ENCODE results near the gene DLG2.

DLG2 gene

DNA sequence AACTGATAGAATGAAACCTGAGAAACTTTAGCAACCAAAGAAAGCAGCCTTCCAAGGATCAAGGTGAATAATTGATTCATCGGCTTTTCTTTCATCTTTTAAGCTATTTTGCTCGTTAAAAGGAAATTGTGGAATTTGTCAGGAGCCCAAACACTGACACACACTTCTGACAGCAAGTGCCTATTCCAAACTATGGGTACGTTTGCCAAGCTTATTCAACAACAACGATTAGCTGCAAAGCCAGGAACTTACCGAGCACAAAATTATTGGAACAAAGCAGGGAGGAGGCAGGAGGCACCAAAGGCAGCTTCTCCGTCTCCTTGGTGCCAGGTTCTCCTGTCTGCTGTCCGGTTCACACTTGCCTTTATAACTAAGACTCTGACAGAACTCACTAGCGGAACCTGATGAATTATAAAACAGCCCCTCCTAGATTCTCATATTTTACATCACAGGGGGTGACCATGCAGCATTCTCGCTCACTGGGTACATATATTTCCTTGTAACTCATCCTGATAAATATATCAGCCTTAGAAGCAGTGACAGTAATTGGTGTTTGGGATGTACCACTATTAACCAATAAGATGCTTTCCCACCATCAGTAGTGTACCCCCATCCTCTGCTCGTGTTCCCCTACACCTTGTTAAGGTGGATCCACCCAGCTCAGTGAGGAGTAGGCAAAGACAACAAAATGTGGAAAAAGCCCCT, 1945.1 kb downstream of the DLG2 start:
- DNase-seq = no peak

DNA sequence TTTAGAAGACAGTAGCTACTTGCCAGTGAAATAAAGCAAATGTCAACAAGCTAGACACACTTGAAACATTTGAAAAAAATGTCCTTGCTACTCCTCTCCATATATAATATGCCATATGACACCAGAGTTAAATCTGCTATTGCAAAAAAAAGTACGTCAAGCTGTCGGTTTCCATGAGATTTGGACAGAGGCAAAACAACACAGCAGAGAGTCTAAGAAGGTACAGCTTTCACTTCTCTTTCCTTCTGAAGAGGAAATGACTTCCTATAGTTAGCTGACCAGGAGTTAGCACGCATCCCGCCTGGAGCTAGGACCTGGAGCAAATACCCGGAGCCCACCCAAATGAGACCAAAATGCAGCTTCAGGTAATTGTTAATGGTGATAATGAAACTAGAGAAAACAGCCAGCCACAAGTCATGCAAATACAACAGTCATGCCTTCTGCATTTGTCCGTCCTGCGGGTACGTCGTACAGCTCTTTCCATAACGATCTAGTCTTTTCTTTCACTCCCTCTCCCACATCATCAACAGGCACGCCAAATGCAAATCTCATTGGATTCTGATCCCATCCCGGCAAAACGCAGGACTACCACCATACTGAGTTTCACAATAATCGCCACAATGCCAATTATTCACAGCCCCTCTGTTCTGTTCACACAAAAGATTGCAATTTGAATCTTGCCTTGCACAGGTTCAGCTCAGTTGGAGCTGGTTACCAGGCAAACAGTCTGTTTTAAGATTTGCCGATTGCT, 1945.9 kb downstream of the DLG2 start:
- no peak for DNase-seq

DNA sequence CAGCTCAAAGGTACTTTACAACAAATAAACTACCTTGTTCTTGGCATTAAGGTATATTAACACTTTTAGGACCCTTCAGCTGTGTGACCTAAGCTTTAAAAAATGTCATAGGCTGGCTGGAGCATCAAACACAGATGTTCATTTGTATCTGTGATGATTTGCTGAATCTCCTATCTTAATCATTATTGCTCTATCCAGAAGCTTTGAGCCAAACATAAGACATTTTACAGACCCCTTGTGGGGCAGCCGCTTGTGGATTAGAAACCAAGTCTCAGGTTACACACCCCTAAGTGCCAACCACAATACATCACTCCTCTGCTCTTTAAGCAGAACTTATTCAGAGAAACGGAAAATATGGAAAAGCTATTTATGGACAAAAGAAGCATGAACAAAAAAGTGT, 1946.8 kb downstream of the DLG2 start:
- no peak for DNase-seq

DNA sequence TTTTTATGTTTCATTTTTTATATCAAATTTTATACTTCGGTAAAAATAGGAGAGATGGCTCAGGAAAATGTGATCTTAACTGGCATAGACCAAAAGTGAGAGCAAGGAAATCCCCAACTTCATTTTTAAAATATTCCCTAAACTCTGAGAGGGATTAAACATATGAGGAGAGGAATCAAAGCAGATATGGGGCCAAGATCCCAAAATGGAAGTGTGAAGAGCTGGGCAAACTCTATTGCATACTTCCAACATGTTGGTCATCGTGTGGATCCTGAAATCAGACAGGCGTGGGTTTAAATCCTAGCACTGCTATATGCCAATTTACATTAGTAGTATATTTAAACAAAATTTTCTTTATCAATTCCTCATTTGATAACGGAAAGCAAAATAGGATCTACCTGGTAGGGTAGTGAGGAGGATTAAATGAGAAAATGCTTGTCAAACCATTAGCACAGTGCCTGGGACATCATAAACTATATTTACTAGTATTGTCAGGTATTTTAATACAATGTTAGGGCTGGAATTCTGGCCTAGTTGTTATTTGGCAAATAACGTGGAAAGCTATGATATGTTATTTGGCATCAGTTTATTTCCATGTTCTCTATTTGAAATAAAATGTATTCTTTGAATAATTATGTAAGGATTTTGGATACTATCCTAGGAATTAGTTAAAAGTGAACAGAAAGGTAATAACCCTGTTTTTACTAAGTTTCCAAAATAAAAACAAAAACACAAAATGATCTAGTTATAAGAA, 1948.1 kb downstream of the DLG2 start:
- DNase-seq = no peak

DNA sequence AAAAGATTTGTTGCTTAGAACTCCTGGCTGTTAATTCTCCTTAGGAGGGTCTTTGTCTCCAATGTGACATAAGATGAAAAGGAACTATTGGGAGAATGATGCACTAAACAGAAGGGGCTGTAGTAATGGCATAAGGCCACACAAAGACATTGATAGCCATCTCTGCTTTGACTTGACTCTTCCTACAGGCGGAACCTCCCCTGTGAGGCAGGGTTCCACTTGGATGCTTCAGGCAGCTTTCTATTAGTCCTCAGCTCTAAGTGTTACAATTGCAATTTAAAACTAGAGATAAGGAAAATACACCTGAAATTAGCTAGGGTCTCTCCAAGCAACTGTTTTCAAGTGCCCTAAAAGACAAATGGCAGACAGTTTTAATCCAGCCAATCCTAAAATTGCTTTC, 1949.4 kb downstream of the DLG2 start:
- DNase-seq = no peak

DNA sequence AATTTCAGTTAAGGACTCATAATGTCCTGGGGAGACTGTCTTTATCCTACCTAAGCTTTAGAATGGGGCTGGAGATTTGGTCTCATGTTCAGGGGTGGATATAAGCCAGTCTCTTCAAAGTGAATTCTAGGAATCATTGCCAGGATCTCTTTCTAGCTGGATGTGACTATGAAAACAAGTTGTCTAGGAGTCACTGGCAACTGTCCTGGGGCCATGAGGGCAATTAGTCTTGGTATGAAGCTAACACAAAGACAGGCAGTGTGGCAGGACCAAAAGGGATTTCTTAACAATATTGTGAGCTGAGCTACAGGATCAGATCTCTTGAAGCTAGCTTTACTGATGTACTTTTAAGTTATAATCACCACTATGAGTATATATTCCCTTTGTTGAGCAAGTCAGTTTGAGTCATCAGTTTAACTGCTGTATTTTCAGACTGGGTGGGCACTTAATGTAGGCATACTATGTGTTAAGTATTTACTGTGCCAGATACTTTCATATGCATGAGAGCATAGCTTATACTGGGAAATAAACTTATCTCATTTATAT, 1951.0 kb downstream of the DLG2 start:
- no peak for DNase-seq

DNA sequence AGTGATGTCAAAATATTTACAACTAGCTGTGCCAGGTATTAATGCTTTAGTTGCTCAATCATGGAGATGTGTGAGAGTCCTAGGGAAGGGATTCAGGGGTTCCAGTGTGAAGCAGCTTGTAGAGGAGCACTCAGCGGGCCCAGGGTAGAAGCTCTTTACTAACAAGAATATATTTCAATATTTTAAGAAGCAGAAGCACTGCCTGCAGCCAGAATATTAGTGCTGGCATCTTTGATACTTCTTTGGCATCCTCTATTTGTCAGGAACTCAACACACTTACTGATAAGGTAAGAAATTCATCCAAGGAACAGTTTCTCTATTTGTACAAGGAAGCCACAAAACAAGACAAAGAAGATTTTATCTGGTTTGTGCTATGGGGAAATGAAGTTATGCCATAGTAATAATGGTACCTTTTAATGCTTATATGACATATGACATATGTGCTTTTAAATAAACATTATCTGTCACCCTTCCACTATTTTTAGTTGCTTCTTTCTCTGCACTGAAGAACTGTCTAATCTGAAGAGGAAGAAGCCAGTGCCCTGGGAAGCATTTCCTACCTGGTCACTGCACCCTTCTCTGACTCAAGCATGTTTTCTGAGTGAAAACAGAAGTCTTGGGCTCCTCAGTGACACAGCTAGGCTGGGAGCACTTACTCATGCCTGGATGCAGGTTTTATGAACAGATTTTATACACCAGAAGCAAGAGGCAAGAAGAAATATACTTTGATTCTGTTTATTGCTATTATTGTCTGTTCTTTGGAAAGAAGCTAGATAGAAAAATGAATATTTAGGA, 1952.8 kb downstream of the DLG2 start:
- no peak for DNase-seq

DNA sequence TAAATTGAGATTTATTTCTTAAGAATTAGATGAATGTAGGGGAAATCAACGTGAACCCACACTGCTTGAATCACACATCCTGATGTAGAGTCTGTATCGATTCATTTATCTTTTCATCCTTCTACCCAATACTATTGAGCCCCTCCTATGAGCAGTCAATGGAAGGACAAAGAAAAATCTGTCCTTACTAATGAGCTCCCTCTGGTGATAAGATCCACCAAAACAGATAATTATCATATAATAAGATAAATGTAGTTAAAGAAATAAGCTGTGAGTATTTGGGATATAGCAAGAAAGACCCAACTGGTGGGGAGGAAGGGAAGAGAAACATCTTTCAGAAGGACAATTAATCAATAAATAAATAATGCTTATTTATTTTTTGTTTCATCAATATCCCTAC, 1955.9 kb downstream of the DLG2 start:
- DNase-seq = no peak

DNA sequence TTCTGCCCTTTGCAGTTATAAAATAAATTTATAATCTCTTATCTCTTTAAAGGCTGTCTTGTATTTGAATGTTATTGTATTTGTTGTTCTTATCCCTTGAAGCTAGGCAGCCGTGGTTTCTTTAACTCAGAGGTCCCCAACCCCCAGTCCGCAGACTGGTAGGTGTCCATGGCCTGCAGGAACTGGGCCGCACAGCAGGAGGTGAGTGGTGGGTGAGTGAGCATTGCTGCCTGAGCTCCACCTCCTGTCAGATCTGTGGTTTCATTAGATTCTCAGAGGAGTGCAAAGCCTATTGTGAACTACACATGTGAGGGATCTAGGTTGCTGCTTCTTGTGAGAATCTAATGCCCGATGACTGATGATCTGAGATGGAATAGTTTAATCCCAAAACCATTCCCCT, 1961.0 kb downstream of the DLG2 start:
- DNase-seq = no peak

DNA sequence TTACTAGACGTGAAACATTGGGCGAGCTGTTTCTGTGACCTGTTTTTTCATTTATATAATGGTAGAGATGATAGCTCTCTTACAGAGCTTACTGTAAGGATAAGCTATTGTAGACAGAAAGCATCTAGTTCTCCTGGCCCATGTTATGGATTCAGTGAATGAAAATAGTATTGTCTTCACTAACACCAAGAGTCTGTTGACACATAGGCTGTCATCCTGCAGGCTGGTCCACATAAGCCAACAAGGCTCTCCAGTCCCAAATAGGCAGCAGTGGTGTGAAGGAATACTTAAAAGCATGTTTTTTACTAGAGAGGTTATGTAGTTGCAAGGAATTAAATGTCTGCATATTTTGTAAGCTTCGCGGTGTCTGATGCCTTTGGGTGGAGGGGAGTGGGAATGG, 1963.2 kb downstream of the DLG2 start:
- no peak for DNase-seq

DNA sequence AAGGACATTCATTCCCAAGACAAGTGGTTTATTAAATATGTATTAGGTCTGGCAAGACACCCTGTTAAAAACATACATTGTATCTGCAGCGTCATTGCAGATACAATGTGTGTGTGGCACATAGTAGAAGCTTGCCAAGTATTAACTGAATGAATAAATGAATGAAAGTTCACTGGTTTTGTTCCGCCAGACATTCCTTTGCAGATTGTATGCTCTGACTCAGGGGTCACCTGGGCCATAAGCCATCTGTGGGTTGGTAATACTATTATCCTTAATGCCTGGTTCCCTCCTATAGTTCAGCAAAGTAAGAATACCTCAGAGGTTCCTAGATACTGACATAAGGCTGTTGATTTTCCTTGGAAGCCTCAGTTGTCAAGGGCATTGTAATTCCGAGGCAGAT, 1963.7 kb downstream of the DLG2 start:
- DNase-seq = no peak

DNA sequence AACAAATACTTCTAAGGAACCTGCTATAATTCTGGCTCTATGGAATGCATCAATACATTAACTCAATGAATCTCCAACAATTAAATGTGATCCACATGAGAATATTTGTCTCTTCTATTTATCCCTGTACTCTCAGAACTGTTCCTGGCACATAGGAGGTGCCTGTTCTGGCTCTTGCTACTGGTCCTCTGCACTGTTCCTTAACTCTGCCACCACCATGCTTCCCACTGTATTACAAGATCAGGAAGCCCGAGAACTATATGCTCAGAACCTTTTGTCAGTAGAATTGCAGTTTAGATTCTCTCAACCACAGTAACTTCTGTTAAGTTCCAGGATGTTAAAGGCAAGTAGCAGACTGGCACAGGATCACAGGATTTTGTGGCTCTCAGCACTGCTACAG, 1964.7 kb downstream of the DLG2 start:
- DNase-seq = no peak

DNA sequence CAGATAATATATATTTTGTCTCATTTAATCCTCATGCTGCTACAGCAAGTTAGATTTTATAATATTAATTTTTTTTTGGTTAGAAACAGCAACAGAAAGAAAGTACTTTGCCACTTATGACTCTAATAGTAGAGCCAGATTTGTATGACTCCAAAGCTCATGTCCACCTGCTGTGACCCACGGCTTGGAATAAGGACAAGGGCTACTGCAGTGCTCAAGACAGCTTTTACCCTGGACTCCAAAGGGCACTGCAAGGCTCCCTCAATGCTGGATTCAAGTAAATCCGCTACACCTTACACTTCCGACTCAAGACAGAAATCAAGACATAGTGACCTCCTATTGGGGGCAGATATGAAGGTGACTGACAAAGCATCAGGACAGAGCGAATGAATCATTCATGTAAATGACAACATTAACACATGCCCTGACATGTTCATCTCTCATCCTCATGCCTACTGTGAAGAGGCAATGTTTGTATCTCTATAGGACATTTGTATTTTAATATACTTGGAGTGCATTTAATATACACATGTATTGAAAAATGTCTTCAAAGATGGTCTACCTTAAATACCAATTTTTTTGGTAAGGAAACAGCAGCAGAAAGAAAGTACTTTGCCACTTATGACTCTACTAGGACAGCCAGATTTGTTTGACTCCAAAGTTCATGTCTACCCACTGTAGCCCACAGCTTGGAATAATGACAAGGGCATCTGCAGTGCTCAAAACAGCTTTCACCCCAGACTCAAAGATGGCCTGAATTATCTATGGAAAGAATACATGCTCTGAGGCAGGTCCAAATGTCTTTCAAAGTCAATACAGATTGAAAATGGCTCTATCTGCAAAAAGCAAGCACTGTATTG, 1965.4 kb downstream of the DLG2 start:
- DNase-seq = no peak

DNA sequence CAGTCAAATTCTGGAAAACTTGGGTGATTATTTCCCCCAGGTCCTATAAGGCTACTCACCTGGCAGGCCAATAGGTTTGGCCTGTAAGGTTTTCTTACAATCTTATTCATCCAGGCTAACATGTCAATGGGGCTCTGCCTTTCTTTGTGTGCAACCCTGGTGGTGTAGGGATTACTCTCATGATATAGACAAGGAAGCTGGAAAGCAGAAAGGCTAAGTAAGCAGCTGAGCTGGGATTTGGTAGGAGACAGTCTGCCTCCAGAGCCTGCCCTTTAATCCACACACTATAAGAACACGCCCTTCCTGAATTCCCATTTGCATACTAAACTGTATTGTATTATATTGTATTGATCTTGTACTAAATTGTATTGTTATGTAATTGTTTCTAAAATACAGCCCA, 1967.7 kb downstream of the DLG2 start:
- DNase-seq = no peak

DNA sequence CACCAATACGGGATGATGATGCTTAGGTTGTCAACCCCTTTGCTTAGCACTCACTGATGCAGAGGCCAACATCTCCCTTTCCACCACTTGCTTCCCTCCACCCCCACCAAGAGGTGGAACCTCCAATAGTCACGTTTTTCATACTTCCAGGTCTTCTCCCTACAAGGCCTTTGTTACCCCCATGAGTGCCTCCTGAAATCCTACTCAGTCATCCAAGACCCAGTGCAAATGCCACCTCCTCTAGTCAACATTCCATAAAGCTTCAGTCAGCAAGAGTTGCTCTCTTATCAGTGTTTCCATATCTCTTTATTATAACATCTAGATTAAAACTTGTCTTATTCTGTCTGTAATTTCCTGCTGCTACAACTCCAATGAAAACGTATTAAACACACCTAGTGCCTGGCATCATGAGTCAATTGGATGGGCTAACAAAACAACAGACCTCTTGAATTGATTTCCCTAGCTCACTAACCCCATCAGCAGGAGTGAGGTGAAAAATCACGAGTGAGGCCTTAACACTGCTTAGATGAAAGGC, 1970.3 kb downstream of the DLG2 start:
- DNase-seq = no peak

DNA sequence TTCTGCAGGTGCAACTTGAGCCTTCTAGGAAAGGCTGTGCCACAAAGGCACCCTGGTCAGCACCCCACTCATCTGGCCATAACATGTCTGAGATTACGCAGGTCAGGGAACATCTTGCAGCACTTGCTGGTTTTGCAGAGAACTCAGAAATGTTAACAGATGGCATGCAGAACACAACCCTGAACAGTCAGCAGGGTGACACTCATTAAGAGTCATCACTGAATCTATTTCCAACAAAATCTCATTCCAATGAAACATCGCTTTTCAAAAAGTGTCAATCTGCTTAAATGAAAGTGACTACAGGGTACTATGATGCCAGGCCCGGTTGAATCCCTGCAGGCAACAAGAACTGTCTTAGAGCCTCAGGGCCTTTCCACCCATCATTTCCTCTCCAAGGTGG, 1971.2 kb downstream of the DLG2 start:
- no peak for DNase-seq

DNA sequence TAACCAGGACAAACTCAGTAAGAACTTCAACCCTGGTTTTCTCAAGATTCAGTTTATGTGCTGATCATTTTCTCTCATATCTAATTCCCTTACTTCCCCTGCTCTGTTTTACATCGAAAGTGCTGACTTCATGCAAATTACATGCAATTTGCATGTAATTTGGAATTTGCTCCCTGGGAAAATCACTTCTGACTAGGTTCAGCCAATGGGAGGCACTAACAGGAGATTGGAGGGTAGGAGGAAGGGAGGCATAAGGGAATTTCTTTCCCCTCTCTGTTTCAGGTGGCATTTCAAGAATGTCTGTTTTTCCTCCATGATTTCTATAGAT, 1977.7 kb downstream of the DLG2 start:
- DNase-seq = no peak

DNA sequence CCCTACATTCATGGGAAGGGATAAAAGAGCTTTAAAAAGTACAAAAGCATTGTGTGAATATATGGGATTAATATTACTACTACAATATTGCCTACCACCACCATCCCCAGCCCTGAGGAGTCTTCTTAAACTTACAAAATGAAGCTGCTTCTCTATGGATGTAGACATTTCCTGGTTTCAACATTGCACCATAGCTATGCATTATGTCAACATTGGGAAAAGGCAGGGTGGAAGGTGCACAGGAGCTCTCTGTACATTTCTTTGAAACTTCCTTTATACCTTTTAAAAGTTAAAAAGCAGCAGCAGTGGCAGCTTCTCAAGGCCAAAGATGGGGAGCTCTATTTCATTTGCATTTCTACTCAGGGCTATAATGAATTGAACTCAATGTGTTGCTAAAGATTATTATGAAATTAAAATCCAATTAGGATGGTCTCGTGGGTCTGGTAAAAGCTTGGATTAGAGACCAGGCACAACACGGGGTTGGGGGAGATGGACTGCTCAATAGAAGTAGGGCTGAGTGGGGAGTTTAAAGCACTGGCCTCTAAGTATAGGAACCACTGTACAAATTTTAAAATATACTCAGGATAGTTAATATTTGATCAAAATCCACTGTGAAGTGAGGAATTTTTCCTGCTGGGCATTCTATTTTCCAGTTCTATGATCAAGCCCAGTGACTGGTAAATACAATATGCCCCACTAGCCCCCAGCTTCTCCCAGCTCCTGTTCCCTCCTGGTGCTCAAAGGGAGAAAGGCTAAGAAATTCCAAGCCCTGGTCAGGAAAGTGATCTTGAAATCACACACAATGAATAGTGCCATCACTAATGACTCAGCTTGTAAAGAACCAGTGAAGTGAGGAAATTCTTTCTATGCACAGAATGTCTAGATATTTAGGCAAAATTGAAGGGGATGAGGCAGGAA, 1978.3 kb downstream of the DLG2 start:
- DNase-seq = no peak

DNA sequence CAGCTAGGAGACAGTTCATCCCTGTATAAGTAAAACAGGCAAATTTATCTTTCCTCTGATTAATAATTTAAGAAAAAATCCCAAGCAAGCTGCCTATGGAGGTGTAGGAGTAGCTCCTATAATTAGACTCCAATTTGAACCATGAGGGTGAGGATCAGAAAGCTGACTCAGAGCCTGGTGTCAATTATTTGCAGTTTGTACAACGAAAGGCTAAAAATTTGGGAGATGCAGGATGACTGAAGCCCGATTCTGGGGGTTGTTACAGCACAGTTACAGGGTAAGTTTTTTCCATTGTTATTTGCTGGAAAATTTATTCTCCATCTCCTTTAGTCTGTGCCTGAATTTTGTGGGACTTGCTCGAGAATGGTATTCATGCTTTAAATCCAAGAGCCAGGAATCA, 1981.6 kb downstream of the DLG2 start:
- no peak for DNase-seq

DNA sequence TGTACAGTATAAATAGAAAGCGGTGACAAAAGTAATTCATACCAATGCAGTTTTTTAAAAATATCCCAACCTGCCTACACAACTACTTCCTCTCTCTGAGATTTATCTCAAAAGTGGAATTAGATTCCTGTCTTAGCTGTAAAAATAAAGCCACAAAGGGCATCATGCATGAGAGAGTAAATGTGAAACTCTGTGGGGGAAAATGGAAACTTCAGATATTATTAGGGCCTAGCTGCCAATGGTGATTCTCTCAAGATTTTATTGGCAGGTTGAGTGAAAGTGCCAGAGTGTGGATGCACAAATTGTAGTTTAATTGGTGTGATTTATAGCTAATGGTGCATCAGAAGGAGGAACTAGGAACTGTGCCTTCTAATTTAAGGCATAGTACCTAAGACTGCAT, 1984.0 kb downstream of the DLG2 start:
- no peak for DNase-seq

DNA sequence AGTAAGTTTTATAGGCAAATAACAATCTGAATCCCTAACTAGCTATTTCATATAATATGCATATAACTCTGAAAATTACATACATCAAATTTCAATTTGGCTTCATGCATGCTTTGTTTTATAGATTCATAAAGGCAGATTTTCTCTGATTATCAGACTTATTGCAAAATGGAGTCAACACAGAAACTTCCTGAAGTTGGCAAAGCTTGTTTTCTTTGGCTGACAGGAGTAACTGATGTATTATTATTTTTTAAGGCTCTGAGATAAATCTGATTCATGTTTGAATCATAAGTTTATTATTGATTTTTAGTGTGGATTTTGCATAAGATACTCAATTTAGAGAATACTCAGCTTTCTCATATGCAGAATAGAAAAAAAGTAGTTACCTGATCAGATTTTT, 1984.6 kb downstream of the DLG2 start:
- DNase-seq = no peak

Data from T1000 (cell line).